Keratinocyte (primary cell): ENCODE results near the gene TMEM266.

ENCODE experiments used
- CTCF ChIP-seq, 3 experiments: IDR thresholded peaks in 1 of 3; conservative IDR thresholded peaks in 1 of 3; optimal IDR thresholded peaks in 1 of 3; 2 replicates in 2 of 3; 3 replicates in 1 of 3; pipeline versions ENCODE3 to v1.5.1; 2011; ENCODE audit warnings: low read length in 3 of 3, mild to moderate bottlenecking in 3 of 3, moderate library complexity in 2 of 3, control low read depth in 1 of 3, inconsistent platforms in 1 of 3; ENCODE audit not compliant: insufficient read depth in 2 of 3; ENCODE audit errors: extremely low read depth in 1 of 3
- EZH2 ChIP-seq: IDR thresholded peaks from one replicate; pipeline ENCODE4 v1.6.1; 2012; ENCODE audit warnings: inconsistent platforms, mild to moderate bottlenecking, low read length, moderate library complexity

DNA sequence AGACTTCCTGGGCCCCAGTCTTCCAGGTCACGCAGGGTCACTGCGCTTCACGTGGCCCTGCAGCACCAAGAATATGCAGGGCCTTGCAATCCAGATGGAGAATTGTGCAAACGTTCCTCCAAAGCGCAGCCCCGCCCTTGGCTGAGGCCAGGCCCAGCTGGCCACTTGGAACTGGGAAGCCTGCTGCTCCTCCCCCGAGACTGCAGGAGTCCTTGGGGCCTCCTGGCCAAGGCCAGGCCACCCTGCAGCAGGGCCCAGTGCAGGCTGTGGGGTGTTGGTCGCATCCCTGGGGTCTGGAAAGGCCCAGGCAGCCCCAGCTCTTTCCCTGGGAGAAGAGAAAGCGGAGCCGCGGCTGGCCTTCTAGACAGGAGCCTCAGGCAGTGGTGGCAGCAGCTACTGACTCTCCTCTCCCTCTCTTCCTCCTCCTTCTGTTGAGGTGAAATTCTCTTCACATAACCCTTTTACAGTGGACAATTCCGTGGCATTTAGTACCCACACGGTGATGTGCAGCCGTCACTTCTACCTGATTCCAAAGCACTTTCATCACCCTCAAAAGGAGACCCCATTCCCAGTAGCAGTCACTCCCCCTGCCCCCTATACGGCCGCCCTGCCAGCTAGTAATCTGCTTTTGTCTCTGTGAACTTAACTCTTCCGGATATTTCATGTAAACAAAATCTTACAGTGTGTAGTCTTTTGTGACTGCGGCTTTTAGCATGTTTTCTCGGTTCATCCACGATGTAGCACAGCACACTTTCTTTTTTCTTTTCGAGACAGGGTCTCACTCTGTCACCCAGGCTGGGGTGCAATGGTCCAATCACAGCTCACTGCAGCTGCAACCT lies 103.9 kb downstream of the TMEM266 start:
- TF ChIP-seq CTCF (optimal IDR thresholded peaks at IDR 0.05 in 1 of 3, IDR thresholded peaks at IDR 0.05 in 1 of 3, conservative IDR thresholded peaks at IDR 0.05 in 1 of 3; ENCODE audit: extremely low read depth in 1 of 3, insufficient read depth in 2 of 3, low read length in 3 of 3) (no peak), EZH2 (no peak)
